Neural progenitor cell (in vitro differentiated cells): ENCODE results near the gene GOLGA7B.

ENCODE experiments used
- CTCF ChIP-seq: fragments of 200-600 bp; sonication (generic); IDR thresholded peaks from 2 replicates; pipeline ENCODE4 v1.5.1; 2017; ENCODE audit warnings: antibody characterized with exemption, mild to moderate bottlenecking
- EZH2 ChIP-seq: fragments of 200-600 bp; sonication (generic); IDR thresholded peaks from 2 replicates; pipeline ENCODE4 v1.6.1; 2017; ENCODE audit warnings: antibody characterized with exemption, mild to moderate bottlenecking, moderate library complexity
- EZH2phosphoT487 ChIP-seq: fragments of 200-600 bp; sonication (generic); IDR thresholded peaks from 2 replicates; pipeline ENCODE4 v1.6.1; 2017; ENCODE audit warnings: antibody characterized with exemption

GRCh38 chr10:97868134-97868685 is 18.6 kb downstream of the GOLGA7B start:
- TF ChIP-seq CTCF (no peak), EZH2 (no peak), EZH2phosphoT487 (no peak)
